ENCODE data around the gene PIEZO1.
"Not testable (repeated sequence)": the region's sequence is repeated elsewhere in the genome, so short reads cannot be mapped to it uniquely, and the experiment has no call there.

The PIEZO1 gene

GRCh38 chr16:88685156-88686061 is 99.6 kb downstream of the PIEZO1 start:
- DNase-seq, result peak; percentile 9

DNA sequence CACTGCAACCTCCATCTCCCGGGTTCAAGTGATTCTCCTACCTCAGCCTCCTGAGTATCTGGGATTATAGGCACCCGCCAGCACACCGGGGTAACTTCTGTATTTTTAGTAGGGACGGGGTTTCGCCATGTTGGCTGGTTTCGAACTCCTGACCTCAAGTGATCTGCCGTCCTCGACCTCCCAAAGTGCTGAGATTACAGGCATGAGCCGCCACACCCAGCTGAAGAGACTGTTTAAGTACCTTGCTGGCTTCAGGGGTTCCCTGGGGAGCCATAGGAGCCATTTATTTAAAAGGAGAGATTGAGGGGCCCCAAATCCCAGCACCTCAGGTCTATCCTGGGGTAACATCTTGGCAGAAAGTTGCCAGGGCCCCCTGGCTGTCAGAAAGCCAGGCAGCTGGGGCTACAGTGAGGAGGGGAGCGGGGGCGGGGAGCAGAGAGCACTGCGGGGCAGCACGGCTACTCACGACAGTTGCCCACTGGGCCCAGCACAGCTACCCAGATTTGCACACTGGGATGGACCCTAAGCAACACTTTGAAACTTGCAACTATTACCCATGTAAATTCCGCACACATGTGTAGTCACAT is 100.4 kb downstream of the PIEZO1 start:
- no peak for DNase-seq

- DNase-seq, result no peak
Measured at GRCh38 chr16:88681709-88682451, 103.1 kb downstream of the PIEZO1 start.

DNA sequence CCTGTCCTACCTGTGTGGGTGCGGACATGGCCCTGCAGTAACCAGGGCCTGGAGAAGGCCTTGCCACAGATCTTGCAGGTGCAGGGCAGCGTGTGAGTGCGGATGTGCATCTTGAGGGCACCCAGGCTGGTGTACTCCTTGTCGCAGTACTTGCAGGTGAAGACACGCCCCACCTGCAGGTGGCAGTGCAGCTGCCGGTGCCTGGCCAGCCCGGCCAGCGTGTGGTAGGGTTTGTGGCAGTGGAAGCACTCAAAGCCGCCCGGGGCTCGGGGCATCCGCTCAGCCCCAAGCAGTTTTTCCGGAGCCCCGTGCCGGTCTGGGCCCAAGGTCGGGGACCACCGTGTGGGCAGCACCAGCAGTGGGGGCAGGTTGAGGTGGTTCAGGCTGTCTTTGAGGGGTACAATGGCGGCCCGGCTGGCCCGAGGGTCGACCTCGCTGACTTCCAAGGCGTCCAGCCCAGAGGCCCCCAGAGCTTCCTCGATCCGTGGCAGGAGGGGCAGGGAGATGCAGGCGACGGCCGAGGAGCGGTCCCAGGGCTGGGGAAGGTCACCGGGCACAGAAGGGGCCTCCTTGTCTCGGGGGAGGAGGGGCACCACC is 103.8 kb downstream of the PIEZO1 start:
- no peak for DNase-seq

DNA sequence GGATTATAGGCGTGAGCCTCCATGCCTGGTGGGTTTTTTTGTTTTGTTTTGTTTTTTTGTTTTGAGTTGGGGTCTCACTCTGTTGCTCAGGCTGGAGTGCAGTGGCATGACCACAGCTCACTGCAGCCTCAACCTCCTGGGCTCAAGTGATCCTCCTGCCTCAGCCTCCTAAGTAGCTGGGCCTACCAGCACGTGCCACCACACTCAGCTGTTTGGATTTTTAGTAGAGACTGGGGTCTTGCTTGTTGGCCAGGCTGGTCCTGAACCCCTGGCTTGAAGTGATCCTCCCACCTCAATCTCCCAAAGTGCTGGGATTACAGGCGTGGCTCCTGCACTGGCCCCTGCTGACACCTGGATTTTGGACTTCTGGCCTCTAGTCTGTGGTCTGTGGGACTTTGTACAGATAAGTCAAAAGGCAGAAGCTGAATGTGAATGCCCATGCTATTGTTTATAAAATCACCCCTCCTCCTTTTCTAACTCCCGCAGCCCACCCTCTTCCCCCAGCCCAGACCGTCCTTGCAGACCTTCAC is 104.4 kb downstream of the PIEZO1 start:
- DNase-seq, result no peak

DNA sequence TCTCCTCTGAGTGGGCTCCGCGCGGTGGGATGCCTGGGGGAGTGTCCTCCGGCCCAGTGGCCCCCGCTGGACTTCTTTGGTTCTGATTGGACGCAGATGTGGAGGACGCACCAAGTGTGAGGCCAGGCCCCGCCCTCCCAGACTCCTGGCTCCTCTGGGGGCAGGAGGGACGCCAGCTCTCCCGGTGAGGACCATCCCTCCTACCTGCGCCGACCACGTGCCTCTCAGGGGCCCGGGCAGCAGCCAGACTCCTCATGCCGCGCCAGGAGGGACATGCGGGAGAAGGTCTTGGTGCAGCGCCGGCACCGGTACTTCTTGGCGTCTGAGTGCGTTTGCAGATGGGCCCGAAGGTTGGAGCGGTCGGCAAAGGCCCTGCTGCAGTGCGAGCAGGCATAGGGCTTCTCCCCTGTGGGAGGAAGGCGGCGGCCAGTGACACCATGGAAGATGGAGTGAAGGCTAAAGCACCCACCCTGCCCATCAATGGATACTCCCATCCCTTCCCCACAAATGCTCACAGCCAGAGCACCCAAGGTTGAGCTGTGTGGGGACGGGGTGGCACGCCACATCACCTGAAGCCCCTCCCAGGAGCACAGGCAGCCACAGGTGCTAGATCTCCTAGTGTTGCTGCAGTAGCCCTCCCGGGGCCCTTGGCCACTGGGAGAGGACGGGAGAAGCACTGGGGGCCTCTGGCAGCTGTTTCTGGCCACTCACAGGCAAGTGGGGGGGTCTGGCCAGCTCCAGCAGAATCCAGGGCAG is 106.6 kb downstream of the PIEZO1 start:
- DNase-seq, result no peak

DNA sequence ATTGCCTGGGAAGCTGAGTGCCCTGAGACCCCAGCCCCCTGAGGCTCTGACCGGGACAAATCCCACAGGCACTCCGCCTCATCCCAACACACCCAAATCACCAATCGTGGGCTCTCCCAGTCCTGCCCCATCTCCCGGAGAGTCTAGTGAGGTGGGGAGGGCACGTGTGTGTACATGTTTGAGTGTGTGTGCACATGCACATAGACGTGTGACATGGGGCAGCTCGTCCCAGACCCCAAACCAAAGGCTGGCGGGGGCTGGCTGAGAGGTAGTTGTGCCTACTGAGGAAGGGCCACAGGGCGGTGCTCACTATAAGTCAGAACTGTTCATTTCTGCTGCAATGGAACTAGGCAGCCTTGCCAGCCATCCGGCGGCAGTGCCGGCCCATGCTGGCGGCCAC is 107.3 kb downstream of the PIEZO1 start:
- no peak for DNase-seq

- DNase-seq, result no peak
Measured at GRCh38 chr16:88676502-88677242, 108.3 kb downstream of the PIEZO1 start.

DNA sequence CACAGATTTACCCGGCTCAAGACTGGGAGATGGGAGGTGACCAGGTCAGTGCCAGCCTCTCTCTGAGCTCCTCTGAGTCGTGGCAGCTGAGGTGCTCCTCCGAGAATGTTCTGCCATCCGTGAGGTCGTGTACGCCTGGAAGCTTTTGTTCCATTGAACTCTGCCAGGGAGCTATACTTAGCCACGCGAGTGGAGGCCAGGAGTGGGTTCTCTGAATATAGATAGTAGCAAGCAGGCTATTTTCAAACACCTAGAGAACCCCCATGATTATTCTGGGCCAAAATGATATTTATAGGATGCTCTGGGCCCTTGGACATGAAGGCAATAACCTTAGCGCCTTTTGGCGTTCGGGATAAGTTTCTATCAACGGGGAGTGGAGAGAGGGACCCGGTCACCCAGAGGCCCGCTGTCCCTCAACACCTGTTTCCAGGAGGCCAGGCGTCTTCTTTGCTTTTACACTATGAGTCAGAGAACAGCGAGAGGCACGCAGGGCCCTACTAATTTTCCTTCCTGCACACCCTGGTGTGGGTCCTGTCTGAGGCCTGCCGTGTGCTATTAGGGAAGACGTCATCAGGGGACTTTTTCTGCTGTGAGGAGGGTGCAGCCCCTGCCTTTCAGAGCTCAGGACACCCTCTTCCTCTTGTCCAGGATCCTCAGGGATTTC is 111.2 kb downstream of the PIEZO1 start:
- no peak for DNase-seq

DNA sequence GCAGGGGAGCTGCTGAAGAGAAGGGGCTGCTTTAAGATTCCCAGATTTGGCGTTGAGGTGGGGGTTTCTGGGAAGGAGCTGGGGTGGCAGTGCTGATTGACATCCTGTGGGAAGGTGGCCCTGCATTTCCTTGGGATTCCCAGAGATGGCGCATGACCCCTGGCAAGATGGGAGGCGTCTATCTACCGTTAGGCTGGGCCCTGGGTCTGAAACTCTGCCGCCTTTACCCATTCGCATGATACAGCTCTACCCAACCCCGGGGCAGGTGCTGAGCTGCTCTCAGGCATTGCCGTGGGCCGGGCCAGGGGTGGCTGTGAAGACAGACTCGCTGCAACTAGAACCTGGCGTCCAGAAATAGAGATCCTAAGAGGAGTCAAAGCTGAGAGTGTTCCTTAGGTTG is 112.2 kb downstream of the PIEZO1 start:
- no peak for DNase-seq

- DNase-seq, result no peak
Measured at GRCh38 chr16:88671806-88672205, 113.2 kb downstream of the PIEZO1 start.

GRCh38 chr16:88669980-88670379 is 115.0 kb downstream of the PIEZO1 start:
- DNase-seq, result no peak

DNA sequence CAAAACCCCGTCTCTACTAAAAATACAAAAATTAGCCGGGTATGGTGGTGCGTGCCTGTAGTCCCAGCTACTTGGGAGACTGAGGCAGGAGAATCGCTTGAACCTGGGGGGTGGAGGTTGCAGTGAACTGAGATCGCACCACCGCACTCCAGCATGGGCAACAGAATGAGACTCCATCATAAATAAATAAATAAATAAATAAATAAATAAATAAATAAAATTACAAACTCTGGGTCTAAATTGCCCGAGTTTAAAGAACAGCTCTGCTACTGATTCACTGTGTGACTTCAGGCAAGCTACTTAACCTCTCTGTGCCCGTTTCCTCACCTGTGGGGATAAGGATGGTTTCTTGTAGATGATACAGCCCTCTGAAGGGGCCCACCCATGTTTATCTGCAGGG is 115.5 kb downstream of the PIEZO1 start:
- DNase-seq, result not testable (repeated sequence)

DNA sequence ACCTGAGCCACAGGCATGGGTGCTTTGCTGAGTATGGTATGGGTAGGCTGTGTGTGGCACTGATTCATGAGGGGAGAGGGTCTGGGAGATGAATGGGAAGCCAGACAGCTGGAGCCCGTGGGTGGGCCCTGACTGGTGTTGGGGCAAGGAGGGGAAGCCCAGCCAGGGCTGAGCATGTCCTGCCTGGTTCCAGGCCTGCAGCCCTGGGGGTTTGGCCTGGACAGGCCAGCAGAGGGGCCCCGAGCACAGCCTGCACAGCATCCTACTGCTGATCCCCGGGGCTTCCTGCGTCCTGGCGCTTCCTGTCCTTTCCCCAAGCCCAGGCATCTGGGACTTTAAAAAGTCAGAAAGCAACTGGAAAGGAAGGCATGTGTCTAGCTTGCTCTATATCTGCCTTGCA is 117.6 kb downstream of the PIEZO1 start:
- DNase-seq, result no peak

- no peak for DNase-seq
Measured at GRCh38 chr16:88665570-88665969, 119.5 kb downstream of the PIEZO1 start.

Data from T1000 (cell line).